Cardiac fibroblast (primary cell): ENCODE results near the gene ARMH3.

ENCODE experiments used
- DNase-seq, 2 donors: peaks; one replicate each; pipeline versions ENCODE4 v3.0.0 to v3.0.0-alpha.2; 2010; ENCODE audit warnings: low read depth in 2 of 2
- H3K4me3 ChIP-seq, 2 donors: replicated peaks in 1 of 2; 1 replicate in 1 of 2; 2 replicates in 1 of 2; pipeline ENCODE4 v1.5.1; 2011; ENCODE audit warnings: low read depth in 2 of 2, low read length in 2 of 2, mild to moderate bottlenecking in 2 of 2, moderate library complexity in 1 of 2
- CTCF ChIP-seq: IDR thresholded peaks from one replicate; pipeline ENCODE4 v1.5.1; 2011; ENCODE audit warnings: low read depth, mild to moderate bottlenecking, low read length, inconsistent platforms

The ARMH3 gene

GRCh38 chr10:102055647-102056419 lies at the start of gene ARMH3:
Gene ARMH3, minus strand, starts transcription at chr10:102056173. Its CDS starts 16,059 bp downstream, at chr10:102040114.
- peak within 1 kb of the TSS; percentile 86 to 89 for H3K4me3 ChIP-seq
- peak; percentile 98 for DNase-seq
- no peak for TF ChIP-seq CTCF

- TF ChIP-seq CTCF: no peak
- no peak for DNase-seq
- H3K4me3 ChIP-seq: no peak overlapping the region
Measured at GRCh38 chr10:102102421-102102820, 46.4 kb upstream of the ARMH3 start.

GRCh38 chr10:102101152-102101551 lies 45.2 kb upstream of the ARMH3 start:
- TF ChIP-seq CTCF: no peak
- DNase-seq: no peak
- no peak overlapping the region for H3K4me3 ChIP-seq

- H3K4me3 ChIP-seq: no peak overlapping the region
- TF ChIP-seq CTCF: no peak
- DNase-seq: no peak
Measured at GRCh38 chr10:102096449-102096848, 40.5 kb upstream of the ARMH3 start.

GRCh38 chr10:102090772-102091171 lies 34.8 kb upstream of the ARMH3 start:
- H3K4me3 ChIP-seq: no peak overlapping the region
- DNase-seq: peak in 1 of 2 donors; percentile 28
- no peak for TF ChIP-seq CTCF

- TF ChIP-seq CTCF: no peak
Measured at GRCh38 chr10:102086196-102086595, 30.2 kb upstream of the ARMH3 start.

More at GRCh38 chr10:102086196-102086595, 30.2 kb upstream of the ARMH3 start:
- no peak overlapping the region for H3K4me3 ChIP-seq
- DNase-seq: no peak
